Caco-2 (cell line): Measurements from ENCODE around the gene ARHGEF28. TPM values are rescaled to one million over a fixed set of nuclear protein-coding genes. Genes with fewer than 3 reads are reported as not detected.
A peak's percentile ranks its signal among the peaks of the same experiment; 100 is the strongest.

Experiments
- BruUV-seq: library from RNA; stranded (reverse); fragments of 400-500 nt; replicated peaks from 2 replicates; lab custom pipeline; 2021; lab: Mats Ljungman, UMichigan
- CTCF ChIA-PET: fragments of 300-600 bp; sonication (Branson Sonifier 250); formaldehyde crosslinking; loops from one replicate; lab custom pipeline; 2022; ENCODE audit warnings: antibody characterized with exemption; lab: Charles Lee
- POLR2A ChIA-PET: fragments of 300-600 bp; sonication (Branson Sonifier 250); formaldehyde crosslinking; loops from one replicate; lab custom pipeline; 2022; ENCODE audit warnings: antibody characterized with exemption; lab: Charles Lee
- DNase-seq, 2 experiments: peaks; one replicate each; pipeline versions ENCODE4 v3.0.0 to v3.0.0-alpha.2; 2020 to 2022
- H3K27me3 ChIP-seq: replicated peaks from 2 replicates; pipeline ENCODE4 v1.6.0; 2011; ENCODE audit warnings: low read length; ENCODE audit not compliant: control insufficient read depth, insufficient read depth
- H3K36me3 ChIP-seq: 2 replicates; pipeline ENCODE4 v1.5.1; 2011; ENCODE audit warnings: low read length; ENCODE audit not compliant: control insufficient read depth, insufficient read depth
- H3K4me1 ChIP-seq: fragments of 250-450 bp; sonication (Bioruptor Pico); 2 replicates; pipeline ENCODE4 v1.5.1; 2020; ENCODE audit warnings: mild to moderate bottlenecking
- H3K4me3 ChIP-seq: 2 replicates; pipeline ENCODE4 v1.5.1; 2011; ENCODE audit warnings: low read depth, mild to moderate bottlenecking, control low read depth, low read length
- H3K9me3 ChIP-seq: fragments of 250-450 bp; sonication (Bioruptor Pico); 2 replicates; pipeline ENCODE4 v1.5.1; 2020; ENCODE audit warnings: mild to moderate bottlenecking, moderate library complexity
- H3K27ac Mint-ChIP-seq: one replicate; pipeline ENCODE4 v1.8.0; 2022; ENCODE audit warnings: mixed read lengths; ENCODE audit not compliant: unreplicated experiment
- H3K27me3 Mint-ChIP-seq: one replicate; pipeline ENCODE4 v1.8.0; 2022; ENCODE audit warnings: mixed read lengths; ENCODE audit not compliant: insufficient read depth, unreplicated experiment
- H3K36me3 Mint-ChIP-seq: one replicate; pipeline ENCODE4 v1.8.0; 2022; ENCODE audit warnings: mild to moderate bottlenecking, mixed read lengths; ENCODE audit not compliant: insufficient read depth, unreplicated experiment
- H3K4me1 Mint-ChIP-seq: one replicate; pipeline ENCODE4 v1.8.0; 2022; ENCODE audit warnings: low read depth, mixed read lengths; ENCODE audit not compliant: unreplicated experiment
- H3K4me3 Mint-ChIP-seq: one replicate; pipeline ENCODE4 v1.8.0; 2022; ENCODE audit warnings: mild to moderate bottlenecking, moderate library complexity, mixed read lengths; ENCODE audit not compliant: unreplicated experiment
- H3K9me3 Mint-ChIP-seq: one replicate; pipeline ENCODE4 v1.8.0; 2022; ENCODE audit warnings: mixed read lengths; ENCODE audit not compliant: unreplicated experiment
- CTCF ChIP-seq, 2 experiments: fragments of 200-600 bp in 1 of 2; IDR thresholded peaks; 1 replicate in 1 of 2; 2 replicates in 1 of 2; pipeline versions ENCODE4 v1.5.1 to v1.8.0; 2011 to 2022; ENCODE audit warnings: antibody characterized with exemption in 1 of 2, control low read depth in 1 of 2, inconsistent platforms in 1 of 2, low read depth in 1 of 2, low read length in 1 of 2, mild to moderate bottlenecking in 1 of 2, moderate library complexity in 1 of 2; ENCODE audit not compliant: insufficient read depth in 1 of 2, severe bottlenecking in 1 of 2, unreplicated experiment in 1 of 2
- intact Hi-C: fragments of 100-400 bp; cut with micrococcal nuclease; formaldehyde crosslinking; loops from one replicate; pipeline ENCODE4 v1.10.0; 2022; ENCODE audit not compliant: unreplicated experiment
- total RNA-seq: library from RNA; stranded (reverse); gene quantifications from 2 replicates; pipeline ENCODE4 v1.2.3, GENCODE V29; 2022

Gene ARHGEF28
- total RNA-seq, 1 experiment from 2014 or later: 4.6 TPM

GRCh38 chr5:73983644-73984043, 357.6 kb downstream of the ARHGEF28 start:
- Histone ChIP-seq H3K4me3 (no peak overlapping the region), H3K27me3 (no peaks in the 10 kb centered on the region), H3K9me3 (no peaks in the 10 kb centered on the region), H3K36me3 (no peaks in the 10 kb centered on the region), H3K4me1 (peaks cover 9% of the 10 kb centered on the region)
- Mint-ChIP-seq H3K4me3 (no peak overlapping the region), H3K27me3 (no peaks in the 10 kb centered on the region), H3K36me3 (no peaks in the 10 kb centered on the region), H3K4me1 (peaks cover 7% of the 10 kb centered on the region), H3K9me3 (no peaks in the 10 kb centered on the region), H3K27ac (no peak overlapping the region)
- CTCF ChIA-PET: no interaction called here
- intact Hi-C loops: no loop called here
- no peak for DNase-seq
- no TSS peak for BruUV-seq
- POLR2A ChIA-PET: no interaction called here
- TF ChIP-seq CTCF (IDR thresholded peaks at IDR 0.05; ENCODE audit: insufficient read depth in 1 of 2, low read depth in 1 of 2, low read length in 1 of 2, severe bottlenecking in 1 of 2, unreplicated experiment in 1 of 2): no peak

GRCh38 chr5:73985145-73985544, 359.1 kb downstream of the ARHGEF28 start:
- TF ChIP-seq CTCF (IDR thresholded peaks at IDR 0.05; ENCODE audit: insufficient read depth in 1 of 2, low read depth in 1 of 2, low read length in 1 of 2, severe bottlenecking in 1 of 2, unreplicated experiment in 1 of 2): peak in 1 of 2 experiments; percentile 45
- intact Hi-C loops: loop anchor here (1.0 kb wide), 1 partner anchor 663 kb away; no protein-coding TSS in a partner anchor
- Mint-ChIP-seq H3K9me3 (no peaks in the 10 kb centered on the region), H3K4me1 (peaks cover 7% of the 10 kb centered on the region), H3K36me3 (no peaks in the 10 kb centered on the region), H3K4me3 (no peak overlapping the region), H3K27me3 (no peaks in the 10 kb centered on the region), H3K27ac (no peak overlapping the region)
- POLR2A ChIA-PET: no interaction called here
- CTCF ChIA-PET: no interaction called here
- peak in 1 of 2 experiments; percentile 29 for DNase-seq
- Histone ChIP-seq H3K4me1 (peaks cover 15% of the 10 kb centered on the region), H3K36me3 (no peaks in the 10 kb centered on the region), H3K9me3 (no peaks in the 10 kb centered on the region), H3K27me3 (no peaks in the 10 kb centered on the region), H3K4me3 (no peak overlapping the region)
- no TSS peak for BruUV-seq

GRCh38 chr5:73986729-73987128, 360.7 kb downstream of the ARHGEF28 start:
- Mint-ChIP-seq H3K9me3 (no peaks in the 10 kb centered on the region), H3K4me1 (peaks cover 17% of the 10 kb centered on the region), H3K27ac (no peak overlapping the region), H3K36me3 (no peaks in the 10 kb centered on the region), H3K27me3 (no peaks in the 10 kb centered on the region), H3K4me3 (no peak overlapping the region)
- Histone ChIP-seq H3K36me3 (no peaks in the 10 kb centered on the region), H3K4me3 (no peak overlapping the region), H3K4me1 (peaks cover 22% of the 10 kb centered on the region), H3K27me3 (no peaks in the 10 kb centered on the region), H3K9me3 (no peaks in the 10 kb centered on the region)
- CTCF ChIA-PET: interaction anchor here (1.1 kb wide), 1 partner anchor 655 kb away, joined by 3 read pairs; no protein-coding TSS in a partner anchor
- POLR2A ChIA-PET: no interaction called here
- intact Hi-C loops: no loop called here
- no peak for TF ChIP-seq CTCF (IDR thresholded peaks at IDR 0.05; ENCODE audit: insufficient read depth in 1 of 2, low read depth in 1 of 2, low read length in 1 of 2, severe bottlenecking in 1 of 2, unreplicated experiment in 1 of 2)
- no peak for DNase-seq
- BruUV-seq: no TSS peak
